IMR-90 (cell line): ENCODE results near the gene ITGA3. TPM values are rescaled to one million over a fixed set of nuclear protein-coding genes. Genes with fewer than 3 reads are reported as not detected.

Experiments
- ATAC-seq: fragments of 200-7000 bp; cut with Tn5 transposase; 2 replicates; pipeline ENCODE4 v1.9.1; 2020; ENCODE audit warnings: low read depth, mild to moderate bottlenecking, moderate library complexity
- BruUV-seq: library from RNA; stranded (reverse); fragments of 400-500 nt; replicated peaks from 2 replicates; lab custom pipeline; 2021; lab: Mats Ljungman, UMichigan
- CTCF ChIA-PET: fragments of 300-600 bp; formaldehyde crosslinking; extraction: SDS; loops from one replicate; lab custom pipeline; 2021; ENCODE audit warnings: antibody characterized with exemption; lab: Yijun Ruan, JAX
- POLR2A ChIA-PET: fragments of 300-600 bp; sonication (Branson Sonifier 250); formaldehyde crosslinking; loops from one replicate; lab custom pipeline; 2022; ENCODE audit warnings: antibody characterized with exemption; ENCODE audit not compliant: unreplicated experiment; lab: Charles Lee
- DNase-seq: peaks from one replicate; pipeline ENCODE4 v3.0.0; 2013
- H2AFZ ChIP-seq: replicated peaks from 2 replicates; pipeline ENCODE3; 2013; ENCODE audit warnings: low read length, mild to moderate bottlenecking; ENCODE audit not compliant: poor library complexity
- H2AK5ac ChIP-seq: 2 replicates; pipeline ENCODE4 v1.6.1; 2013; ENCODE audit warnings: low read depth, low read length, inconsistent platforms
- H2AK9ac ChIP-seq: replicated peaks from 2 replicates; pipeline ENCODE3; 2013; ENCODE audit warnings: mild to moderate bottlenecking, low read depth, low read length, moderate library complexity; ENCODE audit not compliant: poor library complexity
- H2BK120ac ChIP-seq: 2 replicates; pipeline ENCODE4 v1.6.1; 2013; ENCODE audit warnings: low read depth, low read length, inconsistent platforms
- H2BK15ac ChIP-seq: 3 replicates; pipeline ENCODE4 v1.6.1; 2013; ENCODE audit warnings: low read depth, low read length, inconsistent platforms
- H2BK20ac ChIP-seq: 2 replicates; pipeline ENCODE4 v1.6.1; 2013; ENCODE audit warnings: low read depth, mild to moderate bottlenecking, inconsistent platforms, low read length, moderate library complexity
- H2BK5ac ChIP-seq: 2 replicates; pipeline ENCODE4 v1.6.1; 2013; ENCODE audit warnings: mild to moderate bottlenecking, low read depth, low read length, inconsistent platforms; ENCODE audit not compliant: poor library complexity, severe bottlenecking
- H3K14ac ChIP-seq: replicated peaks from 2 replicates; pipeline ENCODE4 v1.6.1; 2013; ENCODE audit warnings: low read depth, low read length, inconsistent platforms
- H3K18ac ChIP-seq: 2 replicates; pipeline ENCODE4 v1.6.1; 2013; ENCODE audit warnings: low read depth, low read length, control low read depth
- H3K23ac ChIP-seq: 2 replicates; pipeline ENCODE4 v1.6.1; 2013; ENCODE audit warnings: low read depth, low read length, inconsistent platforms
- H3K27ac ChIP-seq: 2 replicates; pipeline ENCODE4 v1.5.1; 2013; ENCODE audit warnings: mild to moderate bottlenecking, control low read depth, low read length; ENCODE audit not compliant: insufficient read depth
- H3K27me3 ChIP-seq: 2 replicates; pipeline ENCODE4 v1.6.1; 2013; ENCODE audit warnings: low read length; ENCODE audit not compliant: control insufficient read depth, insufficient read depth
- H3K36me3 ChIP-seq: 2 replicates; pipeline ENCODE4 v1.6.1; 2013; ENCODE audit warnings: low read length, mixed read lengths; ENCODE audit not compliant: control insufficient read depth, insufficient read depth
- H3K4ac ChIP-seq: 2 replicates; pipeline ENCODE4 v1.6.1; 2013; ENCODE audit warnings: low read depth, low read length, inconsistent platforms
- H3K4me1 ChIP-seq: 2 replicates; pipeline ENCODE4 v1.6.1; 2013; ENCODE audit warnings: low read length, mixed read lengths; ENCODE audit not compliant: control insufficient read depth, insufficient read depth
- H3K4me2 ChIP-seq: 2 replicates; pipeline ENCODE4 v1.6.1; 2013; ENCODE audit warnings: low read depth, mild to moderate bottlenecking, control low read depth, low read length, moderate library complexity
- H3K4me3 ChIP-seq: 2 replicates; pipeline ENCODE4 v1.5.1; 2013; ENCODE audit warnings: low read depth, mild to moderate bottlenecking, control low read depth, low read length, moderate library complexity; ENCODE audit not compliant: insufficient read depth
- H3K56ac ChIP-seq: 2 replicates; pipeline ENCODE4 v1.6.1; 2013; ENCODE audit warnings: low read length, inconsistent platforms; ENCODE audit not compliant: insufficient read depth; ENCODE audit errors: extremely low read depth
- H3K79me1 ChIP-seq, 2 experiments: 2 replicates each; pipeline ENCODE4 v1.6.1; 2013; ENCODE audit warnings: low read length in 2 of 2, inconsistent platforms in 1 of 2, low read depth in 1 of 2
- H3K9ac ChIP-seq: 2 replicates; pipeline ENCODE4 v1.6.1; 2013; ENCODE audit warnings: low read depth, low read length, control low read depth
- H3K9me1 ChIP-seq: 2 replicates; pipeline ENCODE4 v1.6.1; 2013; ENCODE audit warnings: low read length, inconsistent platforms; ENCODE audit not compliant: insufficient read depth
- H3K9me3 ChIP-seq: 2 replicates; pipeline ENCODE4 v1.6.1; 2013; ENCODE audit warnings: low read length; ENCODE audit not compliant: control insufficient read depth, insufficient read depth
- H4K20me1 ChIP-seq: 2 replicates; pipeline ENCODE4 v1.6.1; 2013; ENCODE audit warnings: low read length, inconsistent platforms; ENCODE audit not compliant: insufficient read depth
- H4K5ac ChIP-seq: 2 replicates; pipeline ENCODE4 v1.6.1; 2013; ENCODE audit warnings: mild to moderate bottlenecking, low read depth, low read length, control low read depth
- H4K8ac ChIP-seq, 2 experiments: 2 replicates each; pipeline ENCODE4 v1.6.1; 2013; ENCODE audit warnings: low read depth in 2 of 2, low read length in 2 of 2, control low read depth in 1 of 2, inconsistent platforms in 1 of 2
- H4K91ac ChIP-seq: 2 replicates; pipeline ENCODE4 v1.6.1; 2013; ENCODE audit warnings: low read depth, low read length, inconsistent platforms; ENCODE audit not compliant: insufficient read depth
- BHLHE40 ChIP-seq: fragments of 150-350 bp; IDR thresholded peaks from 2 replicates; pipeline ENCODE4 v1.6.1; 2016; ENCODE audit warnings: mild to moderate bottlenecking, low read depth, low read length
- CEBPB ChIP-seq: IDR thresholded peaks from 2 replicates; pipeline ENCODE4 v1.6.1; 2012; ENCODE audit warnings: low read depth, low read length, improper control_type of control experiment
- CHD1 ChIP-seq: IDR thresholded peaks from 2 replicates; pipeline ENCODE4 v1.6.1; 2012; ENCODE audit warnings: low read depth, low read length, improper control_type of control experiment
- CTCF ChIP-seq: conservative IDR thresholded peaks from 2 replicates; pipeline ENCODE4 v1.5.1; 2012; ENCODE audit warnings: mild to moderate bottlenecking, low read depth, low read length, improper control_type of control experiment
- MAFK ChIP-seq: IDR thresholded peaks from 2 replicates; pipeline ENCODE4 v1.6.1; 2012; ENCODE audit warnings: low read depth, low read length, improper control_type of control experiment
- MAZ ChIP-seq: IDR thresholded peaks from 2 replicates; pipeline ENCODE4 v1.6.1; 2012; ENCODE audit warnings: low read depth, mild to moderate bottlenecking, low read length, improper control_type of control experiment, moderate library complexity, borderline replicate concordance
- MXI1 ChIP-seq: IDR thresholded peaks from 2 replicates; pipeline ENCODE4 v1.6.1; 2012; ENCODE audit warnings: low read depth, mild to moderate bottlenecking, low read length, moderate library complexity, borderline replicate concordance
- NFE2L2 ChIP-seq: fragments of 150-350 bp; IDR thresholded peaks from 2 replicates; pipeline ENCODE4 v1.6.1; 2016; ENCODE audit warnings: low read depth, mild to moderate bottlenecking, low read length
- POLR2A ChIP-seq: IDR thresholded peaks from 2 replicates; pipeline ENCODE4 v1.6.1; 2012; ENCODE audit warnings: mild to moderate bottlenecking, low read depth, low read length
- RAD21 ChIP-seq: IDR thresholded peaks from 2 replicates; pipeline ENCODE4 v1.6.1; 2012; ENCODE audit warnings: low read length, improper control_type of control experiment
- RCOR1 ChIP-seq: IDR thresholded peaks from 2 replicates; pipeline ENCODE4 v1.6.1; 2012; ENCODE audit warnings: mild to moderate bottlenecking, low read length, improper control_type of control experiment; ENCODE audit not compliant: insufficient replicate concordance
- WGBS, 2 experiments: methylation state at CpG; one replicate each; pipeline versions ENCODE4 v1.1.5 to v1.1.7; 2013; ENCODE audit warnings: missing lambda C conversion rate in 2 of 2; ENCODE audit not compliant: insufficient read length in 1 of 2; ENCODE audit errors: extremely low coverage in 2 of 2; 5-methylcytosine and 5-hydroxymethylcytosine counted together
- dilution Hi-C: fragments of 300-500 bp; cut with HindIII; formaldehyde crosslinking; loops from one replicate; pipeline ENCODE4 v1.14.3; 2018; ENCODE audit warnings: low sequenced_read_pairs; ENCODE audit not compliant: unreplicated experiment
- in situ Hi-C: fragments of 300-500 bp; cut with MboI; formaldehyde crosslinking; loops from 3 replicates; pipeline ENCODE4 v1.14.3; 2019; ENCODE audit warnings: low sequenced_read_pairs, inconsistent platforms, mixed read lengths
- intact Hi-C: fragments of 100-400 bp; cut with micrococcal nuclease; formaldehyde crosslinking; loops from 2 replicates; pipeline ENCODE4 v1.10.0; 2022
- polyA plus RNA-seq, 3 experiments: library from polyadenylated mRNA; depleted of rRNA; stranded (reverse); fragments of >200 nt; gene quantifications; 2 replicates each; pipeline ENCODE4 v1.2.3, GENCODE V29; 2012; ENCODE audit warnings: low replicate concordance in 1 of 3
- total RNA-seq: library from RNA; depleted of rRNA; stranded (reverse); fragments of >200 nt; gene quantifications from 2 replicates; pipeline ENCODE4 v1.2.3, GENCODE V29; 2012

Gene ITGA3
- total and polyA plus RNA-seq, 2 of the 4 experiments (the other 2 are of a cell fraction) = 78.0 to 202 TPM

- peaks cover 2% of the 10 kb centered on the region for H3K27me3 ChIP-seq
- in situ Hi-C loops (no loop called here), dilution Hi-C loops (no loop called here), intact Hi-C loops (no loop called here)
- H3K56ac ChIP-seq = no peak overlapping the region
- ATAC-seq (no peak), DNase-seq (no peak)
- no peaks in the 10 kb centered on the region for H3K4me1 ChIP-seq
- no peak overlapping the region for H2BK120ac ChIP-seq
- no peak overlapping the region for H3K18ac ChIP-seq
- H2BK20ac ChIP-seq = no peak overlapping the region
- peaks cover 20% of the 10 kb centered on the region for H3K9me3 ChIP-seq
- no peak overlapping the region for H2AFZ ChIP-seq
- no peak overlapping the region for H3K14ac ChIP-seq
- POLR2A ChIA-PET = no interaction called here
- TF ChIP-seq CEBPB = no peak
- no peak for TF ChIP-seq POLR2A
- TF ChIP-seq MAZ = no peak
- no peak for TF ChIP-seq NFE2L2
- TF ChIP-seq MAFK = no peak
- no peak for TF ChIP-seq CTCF
- TF ChIP-seq CHD1 = no peak
- no peak for TF ChIP-seq RAD21
- no peak for TF ChIP-seq MXI1
- TF ChIP-seq RCOR1 = no peak
- no peak for TF ChIP-seq BHLHE40
- H4K5ac ChIP-seq = no peak overlapping the region
- CTCF ChIA-PET = no interaction called here
- no peaks in the 10 kb centered on the region for H3K36me3 ChIP-seq
- no peaks in the 10 kb centered on the region for H4K20me1 ChIP-seq
- H2AK5ac ChIP-seq = no peak overlapping the region
- no TSS peak for BruUV-seq
- no peak overlapping the region for H4K8ac ChIP-seq
- no peaks in the 10 kb centered on the region for H3K79me1 ChIP-seq
- H3K23ac ChIP-seq = no peak overlapping the region
- H4K91ac ChIP-seq = no peak overlapping the region
- no peak overlapping the region for H3K9ac ChIP-seq
- H3K4me2 ChIP-seq = no peak overlapping the region
- no peak overlapping the region for H3K4ac ChIP-seq
- no CpG with 5 or more reads among the region's 1 CpG for WGBS, 2 experiments
- no peak overlapping the region for H2BK5ac ChIP-seq
- H3K9me1 ChIP-seq = no peaks in the 10 kb centered on the region
- H2AK9ac ChIP-seq = no peak overlapping the region
- H2BK15ac ChIP-seq = no peak overlapping the region
- no peak overlapping the region for H3K27ac ChIP-seq
- no peak overlapping the region for H3K4me3 ChIP-seq
Observed at GRCh38 chr17:50014471-50015088, 41.3 kb upstream of the ITGA3 start.
